NCI-H187 treated with DMSO at 0.1 percent for 48 hours (cell line): Measurements from ENCODE around the gene MYCBPAP.
A peak's percentile ranks its signal among the peaks of the same experiment; 100 is the strongest.
"Not testable (repeated sequence)": the region's sequence is repeated elsewhere in the genome, so short reads cannot be mapped to it uniquely, and the experiment has no call there.

Experiments used
- DNase-seq: peaks from one replicate; lab custom pipeline; 2025; lab: John Stamatoyannopoulos, UW

The MYCBPAP gene

DNA sequence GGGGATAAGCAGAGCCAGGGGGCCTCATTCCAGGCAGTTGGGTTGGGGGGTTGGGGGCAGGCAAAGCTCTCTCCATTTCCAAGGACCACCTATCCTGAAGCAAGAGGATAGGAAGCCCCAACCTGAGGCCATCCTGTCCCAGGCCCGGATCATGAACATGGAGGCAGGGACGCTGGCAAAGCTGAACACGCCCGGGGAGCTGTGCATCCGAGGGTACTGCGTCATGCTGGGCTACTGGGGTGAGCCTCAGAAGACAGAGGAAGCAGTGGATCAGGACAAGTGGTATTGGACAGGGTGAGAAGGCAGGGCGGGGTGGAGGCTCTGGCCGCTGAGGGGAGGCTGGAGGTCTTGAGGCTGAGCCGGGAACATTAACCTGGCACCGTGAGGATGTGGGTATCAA is 36.0 kb upstream of the MYCBPAP start:
- DNase-seq = no peak

DNA sequence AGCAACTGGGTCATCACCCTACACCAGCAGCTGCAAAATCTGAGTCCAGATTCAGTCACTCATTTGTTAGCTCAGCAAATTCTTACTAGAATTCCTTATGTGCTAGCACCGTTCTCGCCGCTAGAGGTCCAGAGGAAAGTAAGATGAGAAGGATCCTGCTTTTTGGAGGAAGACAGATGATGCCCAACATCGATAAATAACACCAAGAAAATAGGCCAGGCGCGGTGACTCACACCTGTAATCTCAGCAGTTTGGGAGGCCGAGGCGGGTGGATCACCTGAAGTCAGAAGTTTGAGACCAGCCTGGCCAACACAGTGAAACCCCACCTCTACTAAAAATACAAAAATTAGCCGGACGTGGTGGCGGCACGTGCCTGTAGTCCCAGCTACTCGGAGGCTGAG is 35.5 kb upstream of the MYCBPAP start:
- not testable (repeated sequence) for DNase-seq

DNA sequence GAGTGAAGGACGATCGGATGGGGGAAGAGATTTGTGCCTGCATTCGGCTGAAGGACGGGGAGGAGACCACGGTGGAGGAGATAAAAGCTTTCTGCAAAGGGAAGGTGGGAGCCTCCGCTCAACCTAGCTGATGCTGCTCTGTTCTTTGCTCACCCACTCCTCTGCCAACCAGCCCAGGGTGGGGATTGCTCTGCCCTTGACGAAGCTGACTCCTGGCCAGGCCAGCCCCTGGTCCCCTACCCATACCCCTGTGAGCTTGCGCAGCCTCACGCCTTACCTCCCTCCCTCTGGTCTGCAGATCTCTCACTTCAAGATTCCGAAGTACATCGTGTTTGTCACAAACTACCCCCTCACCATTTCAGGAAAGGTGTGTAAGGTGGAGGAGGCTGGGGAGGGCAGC is 34.3 kb upstream of the MYCBPAP start:
- DNase-seq = no peak

DNA sequence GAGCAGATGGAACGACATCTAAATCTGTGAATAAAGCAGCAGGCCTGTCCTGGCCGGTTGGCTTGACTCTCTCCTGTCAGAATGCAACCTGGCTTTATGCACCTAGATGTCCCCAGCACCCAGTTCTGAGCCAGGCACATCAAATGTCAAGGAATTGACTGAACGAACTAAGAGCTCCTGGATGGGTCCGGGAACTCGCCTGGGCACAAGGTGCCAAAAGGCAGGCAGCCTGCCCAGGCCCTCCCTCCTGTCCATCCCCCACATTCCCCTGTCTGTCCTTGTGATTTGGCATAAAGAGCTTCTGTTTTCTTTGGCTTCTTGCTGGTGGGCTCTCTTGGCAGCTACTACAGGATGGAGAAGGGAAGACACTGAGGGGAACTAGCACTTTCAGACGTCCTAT is 33.7 kb upstream of the MYCBPAP start:
- no peak for DNase-seq

DNA sequence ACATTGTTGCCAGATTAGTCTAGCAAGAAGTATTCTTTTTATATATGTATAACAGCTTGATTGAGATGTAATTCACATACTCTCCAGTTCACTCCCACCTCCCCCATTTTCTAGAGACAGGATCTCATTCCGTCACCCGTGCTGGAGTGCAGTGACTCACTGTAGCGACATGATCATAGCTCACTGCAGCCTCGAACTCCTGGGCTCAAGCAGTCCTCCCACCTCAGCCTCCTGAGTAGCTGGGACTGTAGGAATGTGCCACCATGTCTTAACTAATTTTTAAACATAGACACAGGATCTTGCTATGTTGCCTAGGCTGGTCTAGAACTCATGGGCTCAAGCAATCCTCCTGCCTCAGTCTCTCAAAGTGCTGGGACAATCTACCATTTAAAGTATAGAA is 32.9 kb upstream of the MYCBPAP start:
- no peak for DNase-seq

DNA sequence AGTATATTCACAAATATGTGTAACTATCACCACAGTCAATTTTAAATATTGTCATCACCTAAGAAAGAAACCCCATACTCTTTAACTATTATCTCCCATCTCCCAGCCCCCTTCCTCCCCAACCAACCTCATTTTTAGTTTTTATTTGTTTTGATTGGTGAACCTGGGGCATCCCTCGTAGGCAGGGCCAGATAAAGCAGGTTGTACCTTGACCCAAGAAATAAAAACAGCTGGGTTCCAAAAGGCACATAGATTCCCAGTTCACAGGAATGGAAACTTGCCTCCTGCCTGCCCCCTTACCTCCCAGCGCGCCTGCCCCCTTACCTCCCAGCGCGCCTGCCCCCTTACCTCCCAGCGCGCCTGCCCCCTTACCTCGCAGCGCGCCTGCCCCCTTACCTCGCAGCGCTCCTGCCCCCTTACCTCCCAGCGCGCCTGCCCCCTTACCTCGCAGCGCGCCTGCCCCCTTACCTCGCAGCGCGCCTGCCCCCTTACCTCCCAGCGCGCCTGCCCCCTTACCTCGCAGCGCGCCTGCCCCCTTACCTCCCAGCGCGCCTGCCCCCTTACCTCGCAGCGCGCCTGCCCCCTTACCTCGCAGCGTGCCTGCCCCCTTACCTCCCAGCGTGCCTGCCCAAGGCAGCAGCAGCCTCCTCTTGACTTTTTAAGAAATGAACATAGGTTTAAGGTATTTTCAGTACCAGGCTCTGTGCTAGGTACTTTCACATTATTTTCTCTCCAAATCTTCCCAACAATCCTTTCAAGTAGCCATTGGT is 32.3 kb upstream of the MYCBPAP start:
- not testable (repeated sequence) for DNase-seq

DNA sequence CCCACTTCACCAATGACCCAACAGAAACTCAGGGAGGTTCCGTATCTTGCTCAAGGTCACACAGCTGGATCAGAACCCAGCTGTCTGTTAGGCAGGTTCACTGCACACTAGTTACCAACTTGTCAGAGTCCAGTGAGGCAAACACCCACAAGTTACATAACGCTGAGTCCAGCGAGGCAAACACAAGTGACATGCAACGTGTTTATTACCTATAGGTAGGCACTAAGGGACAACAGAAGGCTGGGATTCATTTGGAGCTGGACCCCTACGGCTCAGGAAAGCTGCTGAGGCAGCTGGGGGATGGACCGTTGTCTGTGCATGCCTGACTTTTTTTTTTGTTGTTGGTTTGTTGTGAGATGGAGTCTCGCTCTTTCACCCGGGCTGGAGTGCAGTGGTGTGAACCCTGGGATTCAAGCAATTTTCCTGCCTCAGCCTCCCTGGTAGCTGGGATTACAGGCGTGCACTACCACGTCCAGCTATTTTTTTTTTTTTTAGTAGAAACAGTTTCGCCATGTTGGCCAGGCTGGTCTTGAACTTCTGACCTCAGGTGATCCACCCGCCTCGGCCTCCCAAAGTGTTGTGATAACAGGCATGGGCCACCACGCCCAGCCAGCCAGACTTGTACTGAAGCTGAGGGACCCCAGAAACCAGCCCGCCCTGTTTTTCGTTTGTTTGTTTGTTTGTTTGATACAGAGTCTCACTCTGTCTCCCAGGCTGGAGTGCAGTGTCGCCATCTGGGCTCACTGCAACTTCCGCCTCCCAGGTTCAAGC is 31.5 kb upstream of the MYCBPAP start:
- DNase-seq = no peak

DNA sequence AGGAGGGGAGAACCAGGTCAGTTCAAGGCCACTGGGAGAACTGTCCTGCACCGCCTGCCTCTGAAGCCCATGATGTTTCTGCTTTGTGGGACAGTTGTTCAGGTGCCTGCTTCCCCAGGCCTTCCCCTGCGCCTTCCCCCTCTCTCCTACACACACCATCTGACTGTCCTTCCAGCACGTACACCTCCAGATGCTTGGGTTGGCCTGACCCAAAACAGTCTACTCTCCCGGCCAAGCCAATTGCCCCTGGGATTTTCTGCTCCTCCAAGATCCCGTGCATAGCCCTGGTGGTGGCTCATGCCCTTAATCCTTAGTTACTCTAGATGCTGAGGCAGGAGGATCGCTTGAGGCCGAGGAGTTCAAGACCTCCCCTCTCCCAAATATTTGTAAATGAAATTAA is 30.3 kb upstream of the MYCBPAP start:
- DNase-seq = no peak

DNA sequence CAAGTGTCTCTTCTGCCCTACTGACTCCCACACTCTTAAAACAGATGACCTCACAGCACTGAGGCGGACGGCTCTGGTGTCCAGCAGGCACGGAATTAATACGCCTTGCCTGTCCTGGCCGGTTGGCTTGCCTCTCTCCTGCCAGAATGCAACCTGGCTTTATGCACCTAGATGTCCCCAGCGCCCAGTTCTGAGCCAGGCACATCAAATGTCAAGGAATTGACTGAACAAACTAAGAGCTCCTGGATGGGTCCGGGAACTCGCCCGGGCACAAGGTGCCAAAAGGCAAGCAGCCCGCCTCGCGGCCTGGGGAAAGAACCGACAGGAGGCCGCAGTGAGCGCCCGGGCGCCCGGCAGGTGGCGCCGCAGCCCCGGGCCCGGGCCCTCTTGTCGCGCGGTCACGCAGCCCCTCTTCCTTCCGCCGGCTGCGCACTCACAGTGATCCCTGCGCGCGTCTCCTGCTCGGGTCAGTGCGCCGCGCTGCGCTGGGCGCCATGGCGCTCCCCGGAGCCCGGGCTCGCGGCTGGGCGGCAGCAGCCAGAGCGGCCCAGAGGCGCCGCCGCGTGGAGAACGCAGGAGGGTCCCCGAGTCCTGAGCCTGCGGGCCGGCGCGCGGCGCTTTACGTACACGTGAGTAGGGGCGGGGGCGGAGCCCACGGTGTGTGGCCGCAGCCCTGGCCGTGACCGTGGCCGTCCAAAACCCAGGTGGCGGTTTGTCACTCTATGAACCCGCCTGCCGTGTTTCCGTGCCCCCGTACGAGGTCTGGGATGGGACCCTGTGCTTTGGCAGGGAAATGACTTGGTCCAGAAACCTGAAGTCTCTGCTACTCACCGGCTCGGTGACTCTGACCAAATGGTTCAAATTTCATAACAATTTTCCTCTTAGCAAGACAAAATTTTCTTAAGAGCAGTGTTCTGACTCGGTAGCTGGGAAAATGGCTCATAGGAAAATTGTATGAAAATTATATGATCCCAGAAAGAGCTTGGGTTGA is 29.6 kb upstream of the MYCBPAP start, which contains the start of gene RSAD1:
Gene RSAD1 (plus strand): TSS at position 470 of the 991 bp plus-strand sequence. CDS start 25 bp downstream, at position 495.
- peak; percentile 53 for DNase-seq

DNA sequence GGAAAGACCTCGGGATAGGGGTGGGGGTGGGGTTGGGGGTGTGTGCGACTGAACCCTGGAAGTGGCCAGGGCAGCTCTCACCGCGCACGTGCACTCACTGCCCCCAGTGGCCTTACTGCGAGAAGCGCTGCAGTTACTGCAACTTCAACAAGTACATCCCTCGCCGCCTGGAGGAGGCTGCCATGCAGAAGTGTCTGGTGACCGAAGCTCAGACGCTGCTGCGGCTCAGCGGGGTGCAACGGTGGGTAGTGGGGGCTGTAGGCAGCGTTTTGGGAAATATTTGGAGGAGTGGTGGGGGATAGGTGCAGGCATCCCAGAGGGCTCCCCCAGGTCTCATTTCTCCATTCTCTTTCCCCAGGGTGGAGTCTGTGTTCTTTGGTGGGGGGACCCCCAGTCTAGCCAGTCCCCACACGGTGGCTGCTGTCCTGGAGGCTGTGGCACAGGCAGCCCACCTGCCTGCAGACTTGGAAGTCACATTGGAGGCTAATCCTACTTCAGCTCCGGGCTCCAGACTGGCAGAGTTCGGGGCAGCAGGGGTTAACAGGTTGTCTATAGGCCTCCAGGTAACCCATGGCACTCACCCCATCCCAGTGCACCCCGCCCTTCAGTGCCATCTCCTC is 28.6 kb upstream of the MYCBPAP start:
- DNase-seq = peak; percentile 19

DNA sequence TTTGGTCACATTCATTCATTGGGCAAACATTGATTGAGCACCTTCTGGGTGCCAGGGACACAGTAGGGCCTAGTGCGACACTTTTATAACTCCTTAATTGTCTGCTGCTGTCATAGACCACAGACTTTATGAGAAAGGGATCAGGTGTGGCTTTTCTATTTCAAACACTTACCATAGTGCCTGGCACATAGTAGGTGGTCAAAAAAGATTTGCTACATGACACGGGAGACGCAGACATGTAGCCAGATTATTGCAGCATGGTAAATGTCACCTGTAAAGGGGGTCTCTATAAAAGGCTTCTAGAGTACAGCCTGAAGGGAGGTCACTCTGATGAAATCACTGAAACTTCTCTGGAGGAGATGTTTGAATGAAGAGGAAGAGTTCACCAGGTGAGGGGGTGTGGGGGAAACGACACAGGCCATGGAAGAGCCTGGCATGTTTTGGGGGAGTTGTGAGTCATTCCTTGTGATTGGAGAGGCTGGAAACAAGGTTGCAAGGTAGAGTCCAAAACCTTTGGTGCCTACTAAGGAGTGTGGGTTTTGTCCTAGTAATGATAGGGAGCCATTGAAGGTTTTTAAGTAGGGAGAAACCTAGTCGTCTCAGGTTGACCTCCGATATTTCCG is 28.0 kb upstream of the MYCBPAP start:
- no peak for DNase-seq

DNA sequence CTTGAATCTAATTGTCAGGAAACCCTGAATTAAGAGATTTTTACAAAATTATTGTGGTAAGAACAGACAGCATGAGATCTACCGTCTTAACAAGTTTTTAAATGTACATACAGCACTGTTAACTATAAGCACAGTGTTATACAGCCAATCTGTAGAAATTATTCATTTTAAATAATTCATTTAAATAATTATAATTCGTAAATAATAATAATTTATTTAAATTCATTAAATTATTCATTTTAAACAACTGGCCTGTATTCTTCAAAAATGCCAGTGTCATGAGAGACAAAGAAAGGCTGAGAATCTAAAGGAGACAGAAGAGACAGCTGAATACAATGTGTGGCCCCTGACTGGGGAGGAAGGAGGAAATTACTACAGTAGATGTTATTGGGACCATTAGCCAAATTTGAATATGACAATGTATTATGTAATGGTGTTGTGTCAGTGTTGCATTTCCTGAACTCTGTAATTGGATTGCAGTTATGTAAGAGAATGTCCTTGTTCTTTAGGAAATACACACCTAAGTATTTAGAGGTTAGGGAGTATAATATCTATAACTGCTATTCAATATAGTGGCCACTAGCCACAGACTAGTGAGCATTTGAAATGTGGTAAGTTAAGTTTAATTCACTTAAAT is 27.3 kb upstream of the MYCBPAP start:
- no peak for DNase-seq

DNA sequence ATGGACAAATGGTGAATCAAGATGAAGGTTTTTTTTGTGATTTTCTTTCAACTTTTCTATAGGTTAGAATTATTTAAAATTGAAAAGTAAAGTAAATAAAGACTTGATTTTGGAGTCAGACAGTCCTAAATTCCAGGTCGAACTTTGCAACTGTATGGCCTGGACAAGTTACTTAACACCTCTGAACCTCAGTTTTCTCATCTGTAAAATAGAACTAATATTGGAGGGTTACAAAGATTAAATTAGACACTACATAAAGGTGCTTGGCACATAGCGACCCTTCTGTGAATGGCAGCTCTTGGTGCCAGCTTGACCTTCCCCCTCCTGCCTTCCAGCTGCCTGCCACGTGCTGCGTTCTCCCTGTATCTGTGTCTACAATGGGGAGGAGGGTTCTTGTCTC is 26.6 kb upstream of the MYCBPAP start:
- no peak for DNase-seq

DNA sequence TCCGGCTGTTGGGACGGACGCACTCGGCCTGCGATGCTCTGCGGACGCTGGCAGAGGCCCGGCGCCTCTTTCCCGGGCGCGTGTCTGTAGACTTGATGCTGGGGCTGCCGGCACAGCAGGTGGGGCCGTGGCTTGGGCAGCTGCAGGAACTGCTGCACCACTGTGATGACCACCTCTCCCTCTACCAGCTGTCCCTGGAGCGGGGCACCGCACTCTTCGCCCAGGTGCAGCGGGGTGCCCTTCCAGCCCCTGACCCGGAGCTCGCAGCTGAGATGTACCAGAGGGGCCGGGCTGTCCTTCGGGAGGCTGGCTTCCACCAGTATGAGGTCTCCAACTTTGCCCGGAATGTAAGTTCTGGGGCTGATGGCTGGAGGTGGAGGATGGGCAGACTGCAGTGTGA is 26.1 kb upstream of the MYCBPAP start:
- DNase-seq = no peak

DNA sequence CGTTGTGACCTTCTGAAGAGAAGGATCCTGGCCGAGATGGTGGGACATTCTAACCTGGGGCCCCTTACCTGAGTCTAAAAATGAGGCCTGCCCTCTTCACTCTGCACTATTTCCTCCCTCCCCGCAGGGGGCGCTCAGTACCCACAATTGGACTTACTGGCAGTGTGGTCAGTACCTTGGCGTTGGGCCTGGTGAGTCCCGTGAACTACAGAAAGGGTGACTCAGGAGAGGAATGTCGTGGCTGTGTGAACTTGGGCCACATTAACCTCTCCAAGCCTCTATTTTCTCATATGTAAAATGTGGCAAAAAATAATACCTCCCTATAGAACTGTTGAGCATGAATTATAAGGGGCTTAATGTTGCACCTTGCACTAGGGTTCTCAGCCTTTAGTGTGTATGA is 25.7 kb upstream of the MYCBPAP start:
- DNase-seq = no peak

DNA sequence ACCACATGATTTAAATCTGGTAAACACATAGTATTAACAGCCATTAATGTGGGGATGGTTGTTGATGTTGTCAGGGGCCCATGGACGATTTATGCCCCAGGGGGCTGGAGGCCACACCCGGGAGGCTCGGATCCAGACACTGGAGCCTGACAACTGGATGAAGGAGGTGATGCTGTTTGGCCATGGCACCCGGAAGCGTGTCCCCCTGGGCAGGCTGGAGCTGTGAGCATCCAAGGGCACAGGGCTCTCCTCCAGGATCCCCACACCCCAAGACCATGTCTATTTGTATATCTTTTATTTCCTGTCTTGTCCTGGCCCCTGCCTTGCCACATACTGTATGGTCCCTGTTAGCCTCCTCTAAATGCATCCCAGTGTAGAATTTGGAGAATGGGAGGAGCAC is 25.0 kb upstream of the MYCBPAP start:
- no peak for DNase-seq

DNA sequence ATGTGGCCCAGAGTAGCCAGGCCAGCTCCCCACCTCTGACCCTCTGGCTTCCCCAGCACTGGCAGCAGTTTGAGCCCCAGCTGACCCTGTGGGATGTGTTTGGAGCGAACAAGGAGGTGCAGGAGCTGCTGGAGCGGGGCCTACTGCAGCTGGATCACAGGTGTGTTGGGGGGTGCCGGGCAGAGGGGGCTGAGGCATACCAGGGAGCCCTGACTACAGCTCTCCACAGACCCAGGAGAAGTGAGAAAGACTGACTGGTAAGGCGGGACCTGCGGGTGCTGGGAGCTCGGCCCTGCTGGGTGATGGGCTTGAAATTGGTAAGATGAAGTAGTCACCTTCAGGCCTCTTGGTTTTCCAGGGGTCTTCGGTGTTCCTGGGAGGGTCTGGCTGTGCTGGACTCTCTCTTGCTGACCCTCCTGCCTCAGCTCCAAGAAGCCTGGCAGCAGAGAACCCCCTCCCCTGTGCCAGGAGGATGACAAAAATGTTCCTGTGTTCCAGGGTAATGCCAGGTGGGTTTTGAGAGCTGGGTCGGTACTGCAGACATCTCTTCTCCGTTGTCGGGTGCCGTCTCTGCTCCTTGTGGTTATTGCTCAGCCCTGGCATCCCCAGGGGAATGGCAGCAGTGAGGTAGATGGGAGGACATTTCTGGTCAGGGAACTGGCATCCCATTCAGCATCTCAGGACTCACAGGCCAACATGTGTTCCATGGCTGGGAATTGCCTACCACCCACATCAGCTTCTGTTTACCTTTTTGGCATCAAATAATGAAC is 23.7 kb upstream of the MYCBPAP start:
- DNase-seq = no peak

DNA sequence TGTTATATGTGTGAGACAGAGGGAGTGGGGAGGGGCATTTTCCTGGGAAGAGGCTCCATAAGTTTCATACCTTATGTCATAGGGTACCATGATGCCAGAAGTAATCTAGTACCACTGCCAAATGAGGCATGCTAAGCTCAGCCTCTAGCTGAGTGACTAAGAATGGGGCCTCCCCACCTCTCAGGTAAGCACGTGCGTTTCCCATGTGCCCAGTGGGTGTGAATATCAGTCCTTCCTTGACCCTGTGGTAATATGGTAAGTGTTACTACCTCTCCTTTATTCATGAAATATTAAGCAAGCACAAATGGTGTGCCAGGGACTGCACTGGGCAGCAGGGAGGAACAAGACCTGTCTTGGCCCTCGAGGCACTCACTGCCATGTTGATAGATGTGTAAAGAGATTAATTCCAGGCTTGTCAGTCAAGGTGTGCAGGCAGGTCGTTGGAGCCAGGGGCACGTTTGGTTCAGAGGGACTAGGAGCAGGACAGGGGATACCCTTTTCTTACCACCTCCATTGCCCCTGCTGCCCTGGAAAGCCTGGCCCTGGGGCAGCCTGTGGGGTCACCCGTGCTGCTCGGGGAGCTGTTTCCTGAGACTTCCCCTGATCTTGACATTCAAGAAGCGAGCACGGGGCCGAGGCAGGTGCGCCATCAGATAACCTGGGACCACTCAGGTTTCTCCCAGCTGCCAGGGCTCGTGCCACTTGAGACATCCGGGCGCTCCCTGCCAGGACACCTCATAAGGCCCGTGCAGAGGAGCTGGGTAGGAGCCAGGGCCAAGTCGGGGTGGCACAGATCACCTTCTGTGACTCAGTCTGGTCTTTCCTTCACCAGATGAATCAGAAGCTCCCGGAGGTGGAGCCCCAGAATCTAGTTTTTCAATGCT is 20.8 kb upstream of the MYCBPAP start:
- no peak for DNase-seq

DNA sequence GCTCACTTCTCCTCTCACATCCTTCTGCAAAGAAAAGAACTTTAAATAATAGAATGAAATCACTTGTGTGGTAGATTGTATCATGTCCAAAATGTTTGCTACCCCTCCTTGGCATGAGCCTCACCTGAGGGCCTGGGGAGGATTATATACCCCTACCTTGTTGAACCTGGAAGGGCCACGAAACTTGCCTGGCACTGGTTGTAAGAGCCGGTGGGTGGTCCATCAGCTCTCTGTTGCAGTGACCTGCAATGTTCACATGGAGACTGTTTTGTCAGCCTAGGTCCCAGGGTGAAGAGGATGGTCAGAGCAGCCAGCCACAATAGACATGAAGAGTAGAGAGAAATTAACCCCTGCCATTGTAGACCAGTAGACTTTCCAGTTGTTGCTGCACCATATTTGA is 19.4 kb upstream of the MYCBPAP start:
- no peak for DNase-seq
